HS-5 (cell line): ENCODE data around the gene ITGA4.
A peak's percentile ranks its signal among the peaks of the same experiment; 100 is the strongest.
"Not testable (repeated sequence)": the region's sequence is repeated elsewhere in the genome, so short reads cannot be mapped to it uniquely, and the experiment has no call there.

Experiments
- DNase-seq: peaks from one replicate; pipeline ENCODE4 v3.0.0-alpha.2; 2012; ENCODE audit warnings: low read depth

Gene ITGA4

DNA sequence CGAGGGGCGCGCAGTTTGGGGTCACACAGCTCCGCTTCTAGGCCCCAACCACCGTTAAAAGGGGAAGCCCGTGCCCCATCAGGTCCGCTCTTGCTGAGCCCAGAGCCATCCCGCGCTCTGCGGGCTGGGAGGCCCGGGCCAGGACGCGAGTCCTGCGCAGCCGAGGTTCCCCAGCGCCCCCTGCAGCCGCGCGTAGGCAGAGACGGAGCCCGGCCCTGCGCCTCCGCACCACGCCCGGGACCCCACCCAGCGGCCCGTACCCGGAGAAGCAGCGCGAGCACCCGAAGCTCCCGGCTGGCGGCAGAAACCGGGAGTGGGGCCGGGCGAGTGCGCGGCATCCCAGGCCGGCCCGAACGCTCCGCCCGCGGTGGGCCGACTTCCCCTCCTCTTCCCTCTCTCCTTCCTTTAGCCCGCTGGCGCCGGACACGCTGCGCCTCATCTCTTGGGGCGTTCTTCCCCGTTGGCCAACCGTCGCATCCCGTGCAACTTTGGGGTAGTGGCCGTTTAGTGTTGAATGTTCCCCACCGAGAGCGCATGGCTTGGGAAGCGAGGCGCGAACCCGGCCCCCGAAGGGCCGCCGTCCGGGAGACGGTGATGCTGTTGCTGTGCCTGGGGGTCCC, at the start of gene ITGA4:
TSS of gene ITGA4 (plus strand) at position 266 of the 620 bp plus-strand sequence. CDS start at position 535, 269 bp downstream.
- DNase-seq, result peak; percentile 49

DNA sequence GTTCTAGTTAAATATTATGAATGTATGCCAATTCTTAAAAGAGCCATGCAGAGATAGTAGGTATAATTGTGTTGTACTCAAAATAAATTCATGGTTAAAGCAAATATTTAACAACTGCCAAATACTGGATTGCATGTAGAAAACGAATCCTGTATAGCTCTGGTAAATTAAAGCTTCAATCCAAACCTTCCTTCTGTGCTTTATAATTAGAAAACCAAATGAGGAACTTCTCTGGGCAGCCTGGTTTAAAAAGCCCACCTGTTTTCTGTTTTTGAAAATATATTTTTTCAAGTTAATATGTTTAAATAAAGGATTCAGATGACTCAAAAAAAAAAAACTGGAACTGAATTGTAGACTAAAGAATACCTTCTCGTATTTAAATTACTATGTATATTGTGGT, 48.3 kb upstream of the ITGA4 start:
- no peak for DNase-seq

DNA sequence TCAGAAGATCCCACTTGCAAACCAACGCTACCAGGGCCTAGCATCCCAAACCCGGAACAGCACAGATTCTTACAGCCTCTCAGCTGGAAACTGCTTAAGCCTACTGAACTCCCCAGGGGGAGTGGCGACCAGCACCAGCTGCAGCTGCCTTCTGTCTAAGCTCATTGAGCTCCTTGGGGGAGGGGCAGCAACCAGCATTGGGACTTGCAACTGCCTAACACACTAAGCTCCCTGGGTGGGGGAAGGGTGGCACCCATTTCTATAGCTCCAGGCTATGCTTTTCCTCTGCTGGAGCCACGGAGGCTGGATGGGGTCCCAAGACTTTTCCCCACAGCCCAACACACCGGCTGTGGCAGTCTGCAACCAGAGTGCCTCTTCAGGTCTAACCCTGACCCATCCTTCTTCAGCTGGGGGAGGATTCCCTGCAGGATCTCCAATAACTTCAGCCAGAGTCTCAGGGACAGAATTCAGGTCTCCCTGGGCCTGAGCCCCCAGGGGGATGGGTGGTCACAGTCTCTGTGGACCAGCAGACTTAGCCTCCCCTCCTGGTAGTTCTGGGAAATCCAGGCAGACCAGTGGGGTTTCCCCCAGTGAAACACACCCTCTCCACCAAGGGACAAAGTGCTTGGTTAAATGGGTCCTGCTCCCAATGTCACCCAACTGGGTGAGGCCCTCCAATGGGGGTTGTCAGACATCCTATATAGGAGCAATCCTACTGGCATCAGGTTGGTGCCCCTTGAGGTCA, 45.9 kb upstream of the ITGA4 start:
- no peak for DNase-seq

DNA sequence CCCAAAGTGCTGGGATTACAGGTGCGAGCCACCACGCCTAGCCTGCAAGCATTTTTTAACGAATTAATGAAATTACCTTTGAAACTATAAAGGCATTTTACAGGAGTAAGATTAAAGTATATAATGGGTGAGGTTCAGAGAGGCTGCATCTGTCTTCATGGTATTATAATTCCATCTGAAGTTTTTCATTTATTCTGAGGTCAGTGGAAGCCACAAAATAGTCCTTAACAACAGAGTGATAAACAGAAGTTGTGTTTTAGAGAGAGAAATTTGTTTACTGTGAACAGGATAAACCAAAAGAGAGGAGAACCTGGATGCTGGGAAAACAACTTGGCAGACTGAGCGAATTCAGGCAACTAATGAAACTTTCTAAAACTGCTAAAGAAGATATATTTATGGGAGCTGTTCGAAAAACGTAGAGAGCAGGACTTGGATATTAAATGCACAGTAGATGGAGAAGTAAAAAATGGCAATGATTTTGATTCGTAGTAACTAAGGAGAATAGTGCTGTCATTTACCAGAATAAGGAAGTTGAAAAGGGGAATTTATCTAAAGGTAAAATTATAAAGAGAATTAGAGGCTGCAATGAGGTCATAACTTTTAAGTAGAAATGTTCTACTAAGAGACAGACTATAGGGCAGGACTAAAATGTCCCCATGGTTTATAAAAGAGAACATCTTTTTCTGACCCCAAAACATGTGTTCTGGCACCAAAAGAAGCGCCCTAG, 37.9 kb upstream of the ITGA4 start:
- no peak for DNase-seq

DNA sequence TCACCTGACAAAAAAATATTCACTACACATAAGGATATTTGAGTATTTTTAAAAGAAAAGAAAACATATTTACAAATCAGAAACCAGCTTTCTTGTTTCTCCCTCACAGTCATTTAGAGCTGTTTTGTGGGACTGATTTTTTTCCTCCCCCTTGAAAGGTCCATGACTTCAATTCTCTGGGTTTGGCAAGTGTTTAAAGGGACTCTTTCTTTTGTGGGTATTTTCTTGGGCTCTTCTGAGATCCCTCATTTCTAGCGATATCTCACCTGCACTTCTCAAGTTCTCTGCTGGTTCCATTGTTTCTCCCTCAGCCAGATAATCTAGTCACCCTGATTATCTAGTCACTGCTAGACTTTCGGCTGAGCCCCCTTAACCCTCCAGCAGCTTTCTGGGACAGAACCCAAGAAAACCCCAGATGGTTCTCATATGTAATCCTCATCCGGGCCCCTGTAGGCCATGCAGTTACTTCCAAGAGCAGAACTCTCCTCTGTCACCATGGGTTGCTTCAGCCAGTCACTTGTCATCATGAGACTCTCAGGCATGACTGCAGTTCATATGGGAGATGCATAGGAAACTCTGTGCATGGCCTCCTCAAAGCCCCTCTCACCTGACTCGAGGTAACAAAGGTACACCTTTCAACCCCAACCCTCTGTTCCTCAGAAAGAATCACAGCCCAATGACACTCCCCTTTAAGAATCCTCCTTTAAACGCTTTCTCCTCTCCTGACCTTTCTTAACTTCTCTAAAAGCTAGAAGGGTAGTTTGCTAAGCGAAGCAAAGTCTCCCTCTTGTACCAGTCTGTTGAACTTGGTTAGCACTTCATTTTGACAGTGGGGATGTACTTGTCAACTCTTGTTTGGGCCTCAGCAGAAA, 36.7 kb upstream of the ITGA4 start:
- DNase-seq, result no peak

DNA sequence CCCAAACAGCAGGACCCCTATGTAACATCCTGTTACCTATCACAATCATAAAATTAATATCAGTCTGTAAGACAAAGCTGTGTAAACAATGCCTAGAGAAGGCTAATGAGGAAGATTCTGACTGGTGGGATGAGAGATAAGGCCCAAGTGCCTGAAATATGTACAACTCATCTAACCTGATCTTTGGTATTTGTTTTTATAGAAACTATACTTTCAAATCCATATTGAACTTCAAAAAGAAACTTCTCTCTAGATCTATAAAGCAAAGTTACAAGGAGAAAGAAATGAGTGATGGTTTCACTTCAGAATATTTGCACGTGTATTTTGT, 36.1 kb upstream of the ITGA4 start:
- no peak for DNase-seq

DNA sequence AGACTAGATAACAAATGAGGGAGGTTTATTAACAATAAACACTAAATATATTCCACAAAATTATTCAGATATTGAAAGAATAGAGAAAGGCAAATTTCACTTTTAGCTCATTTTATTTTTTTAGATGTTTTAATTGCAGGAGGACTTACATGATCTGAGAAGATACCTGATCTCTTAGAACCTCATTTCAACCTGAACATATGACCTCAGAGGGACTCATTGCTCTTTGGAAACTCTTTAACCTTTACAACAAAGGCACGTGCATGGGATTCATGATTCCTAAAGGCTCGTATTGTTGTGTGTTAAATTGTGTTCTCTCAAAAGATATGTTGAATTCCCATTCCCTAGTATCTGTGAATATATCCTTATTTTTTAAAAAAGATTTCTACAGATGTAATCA, 35.7 kb upstream of the ITGA4 start:
- no peak for DNase-seq

DNA sequence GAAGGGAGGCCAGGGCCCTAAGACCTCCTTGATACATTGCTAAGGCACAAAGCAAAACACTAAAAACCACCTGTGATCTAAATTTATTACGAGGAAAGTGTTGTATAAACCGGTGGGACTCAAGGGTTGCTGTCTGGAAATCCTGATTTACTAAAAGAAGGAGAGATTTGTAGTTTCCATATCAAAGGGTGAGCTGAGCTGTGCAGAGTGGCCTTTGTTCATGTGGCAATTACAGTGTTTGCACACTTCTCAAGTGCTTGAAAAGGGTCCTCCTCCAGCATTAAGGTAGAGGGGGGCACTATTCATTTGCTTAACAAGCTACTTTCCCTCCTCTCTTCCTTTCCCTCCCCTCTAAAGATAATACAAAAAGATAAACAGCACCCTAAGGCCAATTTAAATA, 30.5 kb upstream of the ITGA4 start:
- no peak for DNase-seq

DNA sequence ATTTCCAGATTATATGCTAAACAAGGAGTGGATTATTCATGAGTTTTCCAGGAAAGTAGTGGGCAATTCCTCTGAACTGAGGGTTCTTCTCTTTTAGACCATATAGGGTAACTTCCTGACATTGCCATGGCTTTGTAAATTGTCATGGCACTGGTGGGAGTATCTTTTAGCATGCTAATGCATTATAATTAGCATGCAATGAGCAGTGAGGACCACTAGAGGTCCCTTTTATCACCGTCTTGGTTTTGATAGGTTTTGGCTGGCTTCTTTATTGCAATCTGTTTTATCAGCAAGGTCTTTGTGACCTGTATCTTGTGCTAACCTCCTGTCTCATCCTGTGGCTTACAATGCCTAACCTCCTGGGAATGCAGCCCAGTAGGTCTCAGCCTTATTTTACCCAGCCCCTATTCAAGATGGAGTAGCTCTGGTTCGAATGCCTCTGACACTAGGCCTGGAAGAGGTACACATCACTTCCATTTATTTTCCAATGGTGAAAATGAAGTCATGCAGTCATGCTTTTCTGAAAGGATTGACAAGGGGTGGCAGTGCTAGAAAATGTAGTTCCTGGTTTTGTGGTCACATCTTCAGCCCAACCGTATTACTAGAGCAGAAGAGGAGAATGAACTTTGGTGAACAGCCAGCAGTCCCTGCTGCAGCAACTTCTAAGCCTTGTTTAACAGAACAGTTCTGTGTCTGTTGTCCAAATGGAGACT, 26.6 kb upstream of the ITGA4 start:
- no peak for DNase-seq

DNA sequence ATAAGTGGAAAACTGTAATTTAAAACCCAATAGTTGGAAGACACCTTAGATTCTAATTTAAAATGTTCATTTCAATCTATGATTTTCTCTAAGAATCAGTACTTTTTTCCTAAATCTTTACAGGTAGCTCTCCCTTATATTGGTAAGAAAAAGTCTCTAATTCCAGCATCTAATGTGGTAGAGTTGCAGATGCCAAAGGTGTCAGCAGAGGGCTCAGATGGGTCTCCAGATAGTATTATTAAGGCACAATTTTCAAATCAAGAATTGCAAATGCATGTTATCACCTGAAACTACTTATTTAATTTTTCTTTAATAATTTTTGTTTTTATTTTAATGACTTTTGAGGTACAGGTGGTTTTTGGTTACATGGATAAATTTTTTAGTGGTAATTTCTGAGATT, 25.5 kb upstream of the ITGA4 start:
- no peak for DNase-seq

DNA sequence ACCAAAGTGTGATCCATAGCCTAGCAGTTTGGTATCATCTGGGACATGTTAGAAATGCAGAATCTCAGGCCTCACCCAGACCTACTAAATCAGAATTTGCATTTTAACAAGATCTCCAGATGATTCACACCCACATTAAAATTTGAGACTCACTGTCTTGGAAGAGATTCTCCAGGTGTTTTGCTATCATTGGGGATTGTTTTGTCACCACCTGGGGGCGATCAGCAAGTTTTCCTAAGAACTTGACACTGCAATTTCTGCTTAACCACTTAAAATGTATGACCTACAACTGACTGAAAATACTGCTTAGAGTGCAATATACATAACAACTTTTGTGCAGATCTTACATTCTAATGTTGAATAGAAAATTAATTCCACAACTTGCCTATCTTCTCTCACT, 18.9 kb upstream of the ITGA4 start:
- DNase-seq, result no peak

DNA sequence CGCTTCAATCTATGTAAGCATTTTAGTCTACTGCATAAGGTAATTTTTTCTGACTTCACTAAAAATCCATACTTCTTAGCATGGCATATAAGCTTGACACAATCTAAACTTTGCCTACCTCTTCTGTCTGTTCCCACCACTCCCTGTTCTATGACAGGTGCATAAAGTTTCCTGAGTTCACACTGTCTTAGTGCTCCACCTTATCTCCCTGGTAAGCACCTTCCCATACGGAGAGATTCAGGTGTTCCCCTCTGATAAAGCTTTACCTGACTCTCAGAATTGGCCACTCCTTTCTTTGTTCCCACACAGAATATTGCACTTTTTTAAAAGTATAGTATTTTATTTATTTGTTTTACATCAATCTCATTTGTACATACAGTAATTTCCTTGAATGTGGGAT, 16.8 kb upstream of the ITGA4 start:
- DNase-seq, result no peak

DNA sequence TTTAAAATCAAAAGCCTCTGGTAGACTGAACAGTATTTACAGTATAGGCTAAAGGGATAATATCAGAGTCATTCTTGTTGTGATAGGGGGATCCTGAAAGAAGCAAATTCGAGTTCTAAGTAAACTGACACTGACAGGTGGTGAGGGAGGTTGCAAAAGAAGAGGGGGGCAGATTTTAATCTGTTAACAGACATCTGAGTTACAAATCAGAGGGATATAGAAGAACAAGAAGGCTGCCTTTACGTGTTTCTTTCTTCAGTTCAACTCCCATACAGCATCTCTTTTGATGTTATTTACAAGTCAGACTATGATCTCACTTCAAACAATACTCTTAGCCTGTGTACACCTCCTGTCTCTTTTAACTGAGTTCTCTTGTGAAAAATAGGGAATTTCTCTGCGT, 16.3 kb upstream of the ITGA4 start:
- DNase-seq, result no peak

DNA sequence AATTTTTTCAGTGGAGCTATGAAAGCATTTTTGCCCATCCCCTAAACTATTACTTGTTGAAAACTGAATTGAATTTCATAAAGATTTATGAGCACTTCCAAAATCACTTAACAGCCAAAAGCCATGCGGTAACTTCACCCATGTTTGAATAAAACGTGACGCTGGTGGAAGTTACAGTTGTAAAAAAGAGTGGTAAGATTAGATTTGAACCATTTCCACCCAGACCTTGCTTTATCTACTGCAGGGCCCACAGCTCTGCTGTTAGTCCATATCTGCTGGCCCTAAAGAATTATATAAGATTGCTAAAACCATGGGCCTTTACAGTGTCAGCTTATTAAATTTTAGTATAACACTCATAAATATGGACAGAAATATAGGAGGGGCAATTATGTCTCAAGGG, 15.5 kb upstream of the ITGA4 start:
- DNase-seq, result no peak

DNA sequence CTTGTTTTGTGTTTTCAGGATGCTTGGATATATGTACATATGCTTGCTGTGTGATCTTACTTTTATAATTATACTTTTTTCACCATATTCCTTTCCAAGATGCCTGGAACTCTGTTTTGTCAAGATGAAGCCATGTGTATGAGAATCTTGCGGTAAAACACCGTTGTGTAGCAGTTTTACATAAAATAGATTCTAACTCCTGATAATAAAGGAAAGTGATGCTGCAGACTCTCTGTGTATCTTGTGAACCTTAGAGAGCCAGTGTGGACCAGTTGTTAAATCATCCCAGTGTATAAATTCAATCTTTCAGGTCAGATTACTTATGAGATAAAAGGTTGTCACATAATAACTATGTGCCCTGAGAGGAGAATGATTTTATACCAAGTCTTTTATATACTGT, 12.5 kb upstream of the ITGA4 start:
- no peak for DNase-seq

DNA sequence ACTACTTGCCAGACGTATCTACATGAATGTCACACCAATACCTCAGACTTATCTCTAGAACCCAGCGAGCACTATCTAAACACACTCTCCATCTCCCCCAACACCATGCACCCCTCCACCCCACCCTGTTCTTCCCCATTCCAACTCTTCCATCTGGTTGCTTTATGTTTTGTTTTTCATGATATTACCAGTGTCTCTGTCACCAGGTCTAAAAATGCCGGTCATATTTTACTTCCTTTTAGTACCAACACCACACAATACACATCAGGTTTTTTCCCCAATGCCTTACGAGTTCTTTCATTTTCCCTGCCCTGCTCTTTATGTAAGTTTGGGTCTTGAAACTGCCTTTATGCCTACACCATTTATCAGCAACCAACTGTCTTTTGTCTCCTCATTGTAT, 10.2 kb upstream of the ITGA4 start:
- DNase-seq, result no peak

DNA sequence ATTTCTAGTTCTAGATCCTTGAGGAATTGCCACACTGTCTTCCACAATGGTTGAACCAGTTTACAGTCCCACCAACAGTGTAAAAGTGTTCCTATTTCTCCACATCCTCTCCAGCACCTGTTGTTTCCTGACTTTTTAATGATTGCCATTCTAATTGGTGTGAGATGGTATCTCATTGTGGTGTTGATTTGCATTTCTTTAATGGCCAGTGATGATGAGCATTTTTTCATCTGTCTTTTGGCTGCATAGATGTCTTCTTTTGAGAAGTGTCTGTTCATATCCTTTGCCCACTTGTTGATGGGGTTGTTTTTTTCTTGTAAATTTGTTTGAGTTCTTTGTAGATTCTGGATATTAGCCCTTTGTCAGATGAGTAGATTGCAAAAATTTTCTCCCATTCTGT, 7.9 kb upstream of the ITGA4 start:
- not testable (repeated sequence) for DNase-seq

DNA sequence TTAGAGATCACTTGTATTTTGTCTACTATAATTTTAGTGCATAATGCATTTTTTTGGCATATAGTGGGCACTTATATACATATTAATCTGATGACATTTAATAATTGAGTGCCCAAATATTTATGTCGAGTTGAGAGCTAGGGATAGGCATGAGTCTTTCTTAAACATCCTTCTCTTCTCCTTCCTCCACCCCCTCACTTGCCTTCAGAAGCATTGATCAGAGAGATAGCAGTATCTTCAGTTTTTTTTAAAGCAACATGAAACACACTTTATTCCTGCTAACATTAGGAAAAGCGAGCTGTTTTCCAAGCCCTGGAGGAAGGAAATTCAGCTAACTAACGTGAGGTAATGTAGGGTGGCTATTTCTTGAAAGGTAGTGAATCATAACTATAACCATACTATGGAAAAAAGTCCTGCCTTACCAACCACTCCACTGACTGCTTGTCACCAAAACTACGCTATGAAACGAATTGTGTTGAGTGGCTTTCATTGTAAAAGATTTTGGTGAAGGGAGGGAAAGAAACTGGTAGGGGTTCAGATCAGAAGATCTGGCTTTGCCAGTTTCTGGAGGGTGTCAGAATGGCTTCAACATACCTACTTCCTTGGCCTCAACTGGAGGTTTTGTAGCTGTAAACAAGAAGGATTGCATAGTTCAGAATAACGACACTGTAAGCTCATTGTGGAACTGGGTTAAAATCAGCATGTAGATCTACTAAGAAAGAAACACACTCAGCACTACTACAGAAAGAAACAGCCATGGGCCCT, 2.3 kb upstream of the ITGA4 start:
- DNase-seq, result no peak

DNA sequence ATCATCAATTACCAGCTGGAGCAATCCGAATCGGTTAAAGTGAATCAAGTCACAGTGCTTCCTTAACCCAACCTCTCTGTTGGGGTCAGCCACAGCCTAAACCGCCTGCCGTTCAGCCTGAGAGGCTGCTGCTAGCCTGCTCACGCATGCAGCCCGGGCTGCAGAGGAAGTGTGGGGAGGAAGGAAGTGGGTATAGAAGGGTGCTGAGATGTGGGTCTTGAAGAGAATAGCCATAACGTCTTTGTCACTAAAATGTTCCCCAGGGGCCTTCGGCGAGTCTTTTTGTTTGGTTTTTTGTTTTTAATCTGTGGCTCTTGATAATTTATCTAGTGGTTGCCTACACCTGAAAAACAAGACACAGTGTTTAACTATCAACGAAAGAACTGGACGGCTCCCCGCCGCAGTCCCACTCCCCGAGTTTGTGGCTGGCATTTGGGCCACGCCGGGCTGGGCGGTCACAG, 496 bp upstream of the ITGA4 start:
- DNase-seq, result no peak

DNA sequence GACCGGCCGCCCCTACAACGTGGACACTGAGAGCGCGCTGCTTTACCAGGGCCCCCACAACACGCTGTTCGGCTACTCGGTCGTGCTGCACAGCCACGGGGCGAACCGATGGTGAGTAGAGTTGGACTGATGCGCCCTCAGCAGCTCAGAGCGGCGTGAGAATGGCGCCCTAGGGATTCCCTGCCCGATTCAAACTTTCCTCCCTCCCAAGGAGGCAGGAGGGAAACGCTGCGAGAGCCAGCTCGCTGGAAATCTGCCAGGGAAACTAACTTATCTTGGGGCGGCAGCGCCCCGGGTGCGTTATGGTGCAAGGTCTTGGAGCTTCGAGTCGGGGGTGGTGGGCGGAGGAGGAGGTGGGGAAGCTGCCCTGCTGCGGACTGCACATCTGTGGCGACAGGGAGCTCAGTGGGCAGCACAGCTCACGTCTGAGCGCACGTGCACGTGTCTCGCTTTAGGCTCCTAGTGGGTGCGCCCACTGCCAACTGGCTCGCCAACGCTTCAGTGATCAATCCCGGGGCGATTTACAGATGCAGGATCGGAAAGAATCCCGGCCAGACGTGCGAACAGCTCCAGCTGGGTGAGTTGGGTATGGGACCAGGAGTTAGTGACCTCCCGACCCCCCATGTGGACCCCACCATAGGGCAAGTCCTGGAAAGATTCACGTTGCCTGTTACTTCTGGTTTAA, 697 bp downstream of the ITGA4 start:
- DNase-seq, result peak; percentile 46
